Suprapubic skin (tissue), 4 donors: ENCODE measurements around the gene CASS4. TPM values are rescaled to one million over a fixed set of nuclear protein-coding genes. Genes with fewer than 3 reads are reported as not detected.
A peak's percentile ranks its signal among the peaks of the same experiment; 100 is the strongest.

Source experiments
- DNase-seq, 2 donors: peaks; one replicate each; pipeline ENCODE4 v3.0.0-alpha.2; 2019; ENCODE audit warnings: low spot score in 2 of 2
- H3K27ac ChIP-seq: fragments of 200-600 bp; sonication (generic); one replicate; pipeline ENCODE4 v1.5.1; 2019
- H3K27me3 ChIP-seq: fragments of 200-600 bp; sonication (generic); one replicate; pipeline ENCODE4 v1.5.1; 2019
- H3K36me3 ChIP-seq: fragments of 200-600 bp; sonication (generic); one replicate; pipeline ENCODE4 v1.5.1; 2019
- H3K4me1 ChIP-seq: fragments of 200-600 bp; sonication (generic); one replicate; pipeline ENCODE4 v1.5.1; 2019
- H3K4me3 ChIP-seq: fragments of 200-600 bp; sonication (generic); one replicate; pipeline ENCODE4 v1.5.1; 2019; ENCODE audit warnings: mild to moderate bottlenecking
- H3K9me3 ChIP-seq: fragments of 200-600 bp; sonication (generic); one replicate; pipeline ENCODE4 v1.5.1; 2019
- EP300 ChIP-seq: sonication (generic); formaldehyde crosslinking; IDR thresholded peaks from one replicate; pipeline ENCODE4 v1.6.1; 2017; ENCODE audit warnings: antibody characterized with exemption
- POLR2A ChIP-seq, 2 donors: fragments of 450-650 bp; IDR thresholded peaks; one replicate each; pipeline ENCODE4 v1.6.1; 2017; ENCODE audit warnings: antibody characterized with exemption in 2 of 2, mild to moderate bottlenecking in 2 of 2, moderate library complexity in 2 of 2
- POLR2AphosphoS5 ChIP-seq, 3 donors: sonication (generic); formaldehyde crosslinking; IDR thresholded peaks; one replicate each; pipeline ENCODE4 v1.6.1; 2017; ENCODE audit warnings: antibody characterized with exemption in 3 of 3
- WGBS: methylation state at CpG from one replicate; pipeline ENCODE4 v1.1.5; 2018; 5-methylcytosine and 5-hydroxymethylcytosine counted together
- total RNA-seq, 4 donors: library from RNA; depleted of rRNA; stranded (reverse); fragments of >200 nt; gene quantifications; one replicate each; pipeline ENCODE4 v1.1.0, GENCODE V29; 2016
- TF ChIP-seq, protein P1 (sequence below), 2 donors: fragments of 200-600 bp in 1 of 2; fragments of 450-650 bp in 1 of 2; sonication (generic) in 1 of 2; IDR thresholded peaks; one replicate each; pipeline ENCODE4 v1.5.1; 2016 to 2019; ENCODE audit warnings: antibody characterized with exemption in 2 of 2, mild to moderate bottlenecking in 1 of 2, moderate library complexity in 1 of 2

The CASS4 gene
- total RNA-seq, 4 donors from 2014 or later, result 0.42 to 1.9 (median 0.66) TPM

DNA sequence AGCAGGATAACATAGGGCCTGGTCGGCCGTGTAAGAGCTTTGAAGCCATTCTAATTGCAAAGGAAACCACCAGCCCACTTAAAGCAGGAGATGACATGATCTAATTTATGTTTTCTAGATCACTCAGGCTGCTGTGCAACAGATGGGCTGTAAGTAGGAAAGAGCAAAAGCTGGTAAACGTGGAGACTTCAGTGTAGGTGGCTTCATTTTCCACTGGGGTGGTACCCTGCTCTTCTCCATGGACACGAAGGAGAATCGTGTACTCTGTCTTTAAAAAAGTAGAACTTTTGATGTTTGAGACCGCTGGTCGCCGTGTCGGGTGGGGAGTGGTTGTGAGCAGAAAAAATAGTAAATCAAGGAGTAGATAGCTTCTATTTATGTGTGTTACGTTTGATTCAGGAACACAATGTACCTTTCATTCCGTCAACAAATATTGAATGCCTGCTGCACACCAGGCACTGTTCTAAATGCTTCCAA is 6.4 kb downstream of the CASS4 start:
- no peaks in the 10 kb centered on the region for H3K9me3 ChIP-seq
- H3K27me3 ChIP-seq, result no peaks in the 10 kb centered on the region
- no peak overlapping the region for H3K4me3 ChIP-seq
- WGBS, result 62% methylated on average over 11 of the region's 11 CpGs
- TF ChIP-seq POLR2AphosphoS5 (IDR thresholded peaks at IDR 0.05) (no peak), POLR2A (IDR thresholded peaks at IDR 0.05) (no peak), EP300 (no peak)
- TF ChIP-seq, protein P1, sequence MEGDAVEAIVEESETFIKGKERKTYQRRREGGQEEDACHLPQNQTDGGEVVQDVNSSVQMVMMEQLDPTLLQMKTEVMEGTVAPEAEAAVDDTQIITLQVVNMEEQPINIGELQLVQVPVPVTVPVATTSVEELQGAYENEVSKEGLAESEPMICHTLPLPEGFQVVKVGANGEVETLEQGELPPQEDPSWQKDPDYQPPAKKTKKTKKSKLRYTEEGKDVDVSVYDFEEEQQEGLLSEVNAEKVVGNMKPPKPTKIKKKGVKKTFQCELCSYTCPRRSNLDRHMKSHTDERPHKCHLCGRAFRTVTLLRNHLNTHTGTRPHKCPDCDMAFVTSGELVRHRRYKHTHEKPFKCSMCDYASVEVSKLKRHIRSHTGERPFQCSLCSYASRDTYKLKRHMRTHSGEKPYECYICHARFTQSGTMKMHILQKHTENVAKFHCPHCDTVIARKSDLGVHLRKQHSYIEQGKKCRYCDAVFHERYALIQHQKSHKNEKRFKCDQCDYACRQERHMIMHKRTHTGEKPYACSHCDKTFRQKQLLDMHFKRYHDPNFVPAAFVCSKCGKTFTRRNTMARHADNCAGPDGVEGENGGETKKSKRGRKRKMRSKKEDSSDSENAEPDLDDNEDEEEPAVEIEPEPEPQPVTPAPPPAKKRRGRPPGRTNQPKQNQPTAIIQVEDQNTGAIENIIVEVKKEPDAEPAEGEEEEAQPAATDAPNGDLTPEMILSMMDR (IDR thresholded peaks at IDR 0.05), result no peak
- H3K27ac ChIP-seq, result peak overlapping the region; percentile 47
- DNase-seq, result no peak
- no peaks in the 10 kb centered on the region for H3K36me3 ChIP-seq
- peaks cover 15% of the 10 kb centered on the region for H3K4me1 ChIP-seq

DNA sequence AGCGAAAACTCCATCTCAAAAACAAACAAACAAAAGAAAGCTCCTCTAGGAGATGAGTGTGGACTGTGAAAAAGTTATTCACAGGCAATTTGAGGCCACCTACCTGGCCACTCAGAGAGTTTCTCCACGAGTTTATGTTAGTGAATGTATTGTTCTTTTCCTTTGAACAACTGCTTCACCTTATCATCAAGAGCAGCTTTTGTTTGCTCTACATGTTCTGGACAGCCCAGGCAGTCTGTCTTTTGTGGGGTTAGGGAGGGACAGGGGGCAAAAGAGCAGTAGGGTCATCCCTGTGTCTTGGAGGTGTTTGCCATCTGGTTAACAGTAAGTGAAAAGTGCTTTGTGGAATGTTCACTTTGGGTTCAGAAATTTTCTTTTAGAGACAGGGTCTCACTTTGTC is 8.0 kb downstream of the CASS4 start:
- Histone ChIP-seq H3K27me3 (no peaks in the 10 kb centered on the region), H3K36me3 (no peaks in the 10 kb centered on the region), H3K9me3 (no peaks in the 10 kb centered on the region), H3K4me3 (no peak overlapping the region), H3K4me1 (peaks cover 15% of the 10 kb centered on the region), H3K27ac (no peak overlapping the region)
- WGBS, result 91% methylated on average over 2 of the region's 2 CpGs
- TF ChIP-seq POLR2A (IDR thresholded peaks at IDR 0.05) (no peak), EP300 (no peak), POLR2AphosphoS5 (IDR thresholded peaks at IDR 0.05) (no peak)
- TF ChIP-seq, protein P1 (IDR thresholded peaks at IDR 0.05), result no peak
- DNase-seq, result no peak

DNA sequence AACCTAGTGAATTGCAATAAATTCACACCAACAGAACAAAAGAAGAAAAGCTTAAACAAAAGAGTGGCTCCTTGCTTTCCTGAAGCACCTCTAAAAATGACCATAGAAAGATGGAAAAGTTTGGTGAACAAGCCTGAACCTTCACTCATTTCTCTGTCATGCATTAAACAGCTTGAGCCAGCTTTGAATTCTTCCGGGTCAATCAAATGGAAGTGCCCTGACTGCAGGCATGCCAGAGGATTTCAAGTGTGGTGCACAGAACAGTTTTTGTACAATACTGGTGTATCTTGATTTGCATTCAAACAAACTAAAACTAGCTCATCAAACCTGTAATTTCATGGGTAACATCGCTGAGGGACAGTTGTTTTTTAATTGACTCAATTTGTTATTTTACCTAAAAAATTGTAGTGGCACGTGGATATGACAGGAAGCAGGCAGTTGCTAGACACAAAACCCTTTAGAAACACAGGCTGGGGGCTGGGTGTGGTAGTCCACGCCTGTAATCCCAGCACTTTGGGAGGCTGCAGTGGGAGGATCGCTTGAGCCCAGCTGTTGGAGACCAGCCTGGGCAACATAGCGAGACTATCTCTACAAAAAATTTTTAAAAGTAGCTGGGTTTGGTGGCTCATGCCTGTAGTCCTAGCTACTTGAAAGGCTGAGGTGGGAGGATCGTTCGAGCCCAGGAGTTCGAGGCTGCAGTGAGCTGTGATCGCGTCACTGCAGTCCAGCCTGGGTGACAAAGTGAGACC is 9.1 kb downstream of the CASS4 start:
- H3K4me3 ChIP-seq, result no peak overlapping the region
- peaks cover 15% of the 10 kb centered on the region for H3K4me1 ChIP-seq
- no peak overlapping the region for H3K27ac ChIP-seq
- TF ChIP-seq EP300, result no peak
- TF ChIP-seq, protein P1 (IDR thresholded peaks at IDR 0.05), result no peak
- no peak for TF ChIP-seq POLR2AphosphoS5 (IDR thresholded peaks at IDR 0.05)
- no peak for TF ChIP-seq POLR2A (IDR thresholded peaks at IDR 0.05)
- no peaks in the 10 kb centered on the region for H3K9me3 ChIP-seq
- 71% methylated on average over 11 of the region's 11 CpGs for WGBS
- no peaks in the 10 kb centered on the region for H3K36me3 ChIP-seq
- no peak for DNase-seq
- H3K27me3 ChIP-seq, result no peaks in the 10 kb centered on the region

DNA sequence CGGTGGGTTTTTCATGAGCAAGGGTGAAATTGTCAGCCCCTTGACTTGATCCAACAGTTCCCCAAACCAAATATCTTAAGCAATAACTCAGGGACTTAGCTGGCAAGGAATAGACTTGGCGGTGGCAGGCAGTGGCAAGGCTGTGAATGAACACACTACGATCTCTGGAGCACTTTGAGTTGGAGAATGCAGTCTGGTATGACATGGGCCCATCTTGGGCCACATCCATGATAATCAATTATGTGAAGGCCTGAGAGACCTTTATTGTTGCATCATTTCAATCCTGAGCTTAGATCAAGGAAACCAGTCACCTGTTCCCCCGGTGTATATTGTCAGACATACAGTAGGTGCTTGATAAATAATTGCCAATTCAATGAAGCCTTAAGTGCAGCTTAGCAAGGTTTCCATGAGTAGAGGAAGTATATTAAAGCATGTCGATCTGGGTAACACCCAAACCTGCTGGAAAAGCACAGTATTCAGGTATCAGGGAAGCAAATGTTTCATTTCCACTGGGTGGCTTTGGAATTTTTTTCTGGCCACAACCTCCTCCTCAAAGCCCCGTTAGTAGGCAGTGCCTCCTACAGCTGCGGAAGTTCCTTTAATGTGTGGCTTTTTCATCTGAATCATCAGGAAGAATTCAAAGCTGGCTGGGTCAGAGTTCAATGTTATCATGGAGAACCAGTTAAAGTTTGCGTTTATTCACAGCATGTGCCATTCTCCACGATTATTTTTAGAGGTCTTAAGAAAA is 10.2 kb downstream of the CASS4 start:
- H3K27ac ChIP-seq, result no peak overlapping the region

More for the DNA sequence above, 10.2 kb downstream of the CASS4 start:
- no peak for DNase-seq
- H3K4me3 ChIP-seq, result no peak overlapping the region
- 71% methylated on average over 9 of the region's 9 CpGs for WGBS
- H3K27me3 ChIP-seq, result no peaks in the 10 kb centered on the region
- no peaks in the 10 kb centered on the region for H3K36me3 ChIP-seq
- TF ChIP-seq POLR2AphosphoS5 (IDR thresholded peaks at IDR 0.05), result no peak
- TF ChIP-seq, protein P1 (IDR thresholded peaks at IDR 0.05), result no peak
- no peak for TF ChIP-seq EP300
- TF ChIP-seq POLR2A (IDR thresholded peaks at IDR 0.05), result no peak
- no peaks in the 10 kb centered on the region for H3K9me3 ChIP-seq
- peaks cover 15% of the 10 kb centered on the region for H3K4me1 ChIP-seq
